GM18951 (cell line): ENCODE measurements around the gene SLC25A20.
"Not testable (repeated sequence)": the region's sequence is repeated elsewhere in the genome, so short reads cannot be mapped to it uniquely, and the experiment has no call there.

Source experiments
- POLR2A ChIP-seq: IDR thresholded peaks from 4 replicates; pipeline ENCODE4 v1.6.1; 2011; ENCODE audit warnings: mild to moderate bottlenecking; ENCODE audit not compliant: insufficient read length, insufficient read depth; ENCODE audit errors: extremely low read depth
- in situ Hi-C: fragments of 300-500 bp; cut with MboI; formaldehyde crosslinking; loops from one replicate; pipeline ENCODE4 v1.12.0; 2022; ENCODE audit warnings: low sequenced_read_pairs, mixed read lengths, inconsistent platforms; ENCODE audit not compliant: unreplicated experiment

The SLC25A20 gene

GRCh38 chr3:48926425-48927392 is 28.0 kb upstream of the SLC25A20 start:
- no peak for TF ChIP-seq POLR2A
- in situ Hi-C loops: no loop called here

- TF ChIP-seq POLR2A: no peak
- in situ Hi-C loops: no loop called here
Measured at GRCh38 chr3:48919215-48920138, 20.8 kb upstream of the SLC25A20 start.

DNA sequence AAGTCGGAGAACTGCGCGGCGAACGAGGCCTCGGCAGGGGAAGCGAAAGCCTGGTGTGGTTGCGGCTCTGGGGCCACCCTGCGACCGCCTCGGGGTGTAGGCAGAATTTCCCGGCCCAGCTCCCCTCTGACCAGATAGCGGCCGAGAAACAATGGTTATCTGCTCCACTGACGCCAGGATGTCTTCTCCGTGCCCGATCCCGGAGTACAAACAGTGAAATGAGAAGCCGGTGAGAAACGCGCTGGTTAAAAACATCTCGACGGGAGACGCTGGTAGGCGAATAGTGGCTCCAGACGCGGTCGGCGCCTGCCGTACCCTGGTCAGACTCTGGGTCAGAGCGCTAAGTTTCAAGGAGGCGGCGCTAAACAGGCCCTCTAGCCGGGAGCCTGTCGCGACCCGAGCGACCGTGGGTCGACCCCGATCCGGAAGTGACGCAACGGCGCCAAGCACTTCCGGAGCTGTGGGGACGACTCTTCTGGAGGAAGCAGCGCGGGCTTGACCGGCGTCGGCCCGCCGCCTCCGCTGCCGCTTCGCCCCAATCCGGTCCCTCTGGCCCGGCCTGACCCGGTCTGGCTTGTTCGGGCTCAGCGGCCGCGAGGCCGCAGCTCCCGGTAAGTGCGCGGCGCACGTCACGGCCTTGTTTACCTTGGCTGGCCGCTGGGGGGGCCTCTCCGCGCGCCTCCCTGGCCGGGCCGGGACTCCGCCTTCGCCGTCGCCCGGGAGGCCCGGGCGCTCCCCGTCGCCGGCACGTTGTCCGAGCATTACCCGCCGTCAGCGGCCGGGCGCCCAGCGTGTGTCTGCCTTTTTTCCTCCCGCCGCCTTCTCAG is 19.9 kb upstream of the SLC25A20 start, which contains the start of gene ARIH2:
Gene ARIH2 (plus strand): TSS at position 455 of the 827 bp plus-strand sequence. CDS start 8,717 bp downstream, outside the sequence.
- in situ Hi-C loops: no loop called here
- peak; percentile 91 for TF ChIP-seq POLR2A

GRCh38 chr3:48915296-48915695 is 16.6 kb upstream of the SLC25A20 start:
- TF ChIP-seq POLR2A: no peak
- in situ Hi-C loops: no loop called here

DNA sequence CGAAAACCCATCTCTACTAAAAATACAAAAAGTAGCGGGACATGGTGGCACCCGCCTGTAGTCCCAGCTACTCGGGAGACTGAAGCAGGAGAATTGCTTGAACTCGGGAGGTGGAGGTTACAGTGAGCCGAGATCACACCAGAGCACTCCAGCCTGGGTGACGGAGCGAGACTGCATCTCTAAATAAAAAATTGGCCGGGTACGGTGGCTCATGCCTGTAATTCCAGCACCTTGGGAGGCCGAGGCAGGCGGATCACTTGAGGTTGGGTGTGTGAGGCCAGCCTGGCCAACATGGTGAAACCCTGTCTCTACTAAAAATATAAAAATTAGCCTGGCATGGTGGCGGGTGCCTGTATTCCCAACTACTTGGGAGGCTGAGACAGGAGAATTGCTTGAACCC is 8.3 kb upstream of the SLC25A20 start:
- in situ Hi-C loops: not testable (repeated sequence)

GRCh38 chr3:48899273-48899672 is 591 bp upstream of the SLC25A20 start:
- TF ChIP-seq POLR2A: no peak
- in situ Hi-C loops: no loop called here

DNA sequence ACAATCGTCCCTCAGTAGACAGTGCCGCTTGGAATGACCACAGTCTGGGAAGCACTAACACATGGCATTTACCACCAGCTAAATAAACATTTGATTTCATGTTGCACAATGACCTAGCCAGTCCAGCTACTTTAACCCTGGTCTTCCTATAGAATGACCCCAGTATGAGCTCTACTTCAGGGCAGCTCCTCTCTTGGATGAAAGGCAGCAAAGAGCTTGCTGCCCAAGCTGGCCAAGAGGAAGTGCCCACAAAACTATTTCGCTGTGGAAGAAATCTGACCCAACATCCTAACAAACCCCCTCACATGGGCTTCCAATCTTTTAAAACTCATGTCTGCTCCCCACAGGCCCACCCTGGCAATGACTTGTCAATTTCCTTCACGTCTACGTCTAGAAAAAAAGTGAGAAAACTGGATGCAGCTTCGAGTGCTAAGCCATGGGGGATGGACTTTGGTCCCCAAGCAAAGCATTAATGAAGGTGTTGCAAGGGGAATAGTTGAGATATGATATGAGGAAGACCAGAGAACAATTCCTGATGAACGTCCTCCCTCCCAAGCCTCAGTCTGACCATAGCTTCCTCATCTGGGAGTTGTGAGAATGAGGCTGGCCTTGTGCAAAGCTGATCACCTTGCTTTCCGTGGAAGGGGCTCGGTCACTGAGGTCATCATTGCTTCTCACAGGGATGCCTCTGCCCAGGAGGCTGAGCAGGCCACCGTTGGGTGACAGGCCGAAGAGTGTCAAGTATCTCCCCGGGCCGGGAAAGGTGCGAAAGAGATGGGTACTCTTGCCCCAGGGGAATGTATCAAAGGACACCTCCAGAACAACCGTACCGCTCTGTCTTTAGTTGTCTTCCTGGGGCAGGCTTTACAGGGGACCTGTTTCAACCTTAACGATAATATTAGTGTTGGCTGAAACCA is 964 bp downstream of the SLC25A20 start:
- in situ Hi-C loops: no loop called here
- no peak for TF ChIP-seq POLR2A

DNA sequence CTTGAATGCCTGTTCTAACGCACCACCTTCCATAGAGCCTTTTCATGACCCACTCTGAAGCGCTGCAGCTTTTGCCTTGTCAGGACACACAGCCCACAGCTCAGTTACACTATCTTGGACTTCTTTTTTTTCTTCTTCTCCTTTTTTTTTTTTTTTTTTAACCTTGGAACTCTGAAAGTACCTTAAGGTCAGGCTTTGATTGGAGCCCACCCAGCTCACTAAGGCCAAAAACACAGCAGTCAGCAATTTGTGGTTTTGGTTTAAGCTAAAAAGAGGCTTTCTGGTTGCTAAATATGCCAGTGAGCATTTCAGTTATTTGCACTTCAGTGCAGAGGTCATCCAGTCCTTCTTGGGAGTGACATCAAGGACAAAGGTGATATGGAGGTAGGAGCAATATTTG is 1.7 kb downstream of the SLC25A20 start:
- in situ Hi-C loops: no loop called here

DNA sequence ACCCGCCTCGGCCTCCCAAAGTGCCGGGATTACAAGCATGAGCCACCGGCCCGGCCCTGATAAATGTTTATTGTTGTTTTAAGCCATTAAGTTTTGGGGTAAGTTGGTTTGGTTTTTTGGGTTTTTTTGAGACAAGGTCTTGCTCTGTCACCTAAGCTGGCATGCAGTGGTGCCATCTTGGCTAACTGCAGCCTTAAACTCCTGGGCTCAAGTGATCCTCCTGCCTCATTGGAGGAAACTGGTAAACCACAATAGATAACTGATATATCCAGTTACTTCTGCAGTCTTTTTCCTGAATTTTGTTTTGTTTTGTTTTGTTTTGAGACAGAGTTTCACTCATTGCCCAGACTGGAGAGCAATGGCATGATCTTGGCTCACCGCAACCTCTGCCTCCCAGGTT is 4.2 kb downstream of the SLC25A20 start:
- TF ChIP-seq POLR2A: no peak
- in situ Hi-C loops: no loop called here

More for the DNA sequence above, 1.7 kb downstream of the SLC25A20 start:
- TF ChIP-seq POLR2A: no peak

- in situ Hi-C loops: no loop called here
- no peak for TF ChIP-seq POLR2A
Measured at GRCh38 chr3:48891606-48892005, 7.1 kb downstream of the SLC25A20 start.

DNA sequence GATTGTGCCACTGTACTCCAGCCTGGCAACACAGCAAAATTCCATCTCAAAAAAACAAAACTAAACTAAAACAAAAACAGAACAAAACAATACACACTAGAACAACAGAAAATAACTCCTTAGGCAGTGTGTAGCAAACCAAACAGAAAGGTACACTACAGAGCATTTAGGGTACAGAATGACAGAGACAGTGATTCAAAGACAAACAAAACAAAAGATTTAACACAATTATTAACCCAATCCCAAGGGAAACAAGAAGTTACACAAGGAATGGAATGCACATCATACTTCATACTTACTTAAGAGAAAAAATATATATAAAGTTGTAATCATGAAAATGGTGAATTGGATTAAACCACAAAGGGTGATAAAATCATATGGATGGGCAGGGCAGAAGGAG is 12.9 kb downstream of the SLC25A20 start:
- in situ Hi-C loops: no loop called here
- TF ChIP-seq POLR2A: no peak
